Thoracic aorta (tissue), 2 donors: ENCODE measurements around the gene GOLPH3. TPM values are rescaled to one million over a fixed set of nuclear protein-coding genes. Genes with fewer than 3 reads are reported as not detected.

Source experiments
- ATAC-seq: fragments of 150-250 bp; one replicate; pipeline ENCODE4 v1.8.0; 2017; ENCODE audit warnings: low read depth; ENCODE audit not compliant: insufficient number of reproducible peaks, low FRiP score
- DNase-seq: peaks from one replicate; pipeline ENCODE4 v3.0.0-alpha.2; 2020; ENCODE audit warnings: low spot score
- H3K27ac ChIP-seq, 2 donors: fragments of 200-600 bp; sonication (generic); 1 replicate in 1 of 2; 2 replicates in 1 of 2; pipeline ENCODE4 v1.5.1; 2016; ENCODE audit warnings: mild to moderate bottlenecking in 2 of 2, moderate library complexity in 2 of 2
- H3K27me3 ChIP-seq: fragments of 200-600 bp; sonication (generic); replicated peaks from 2 replicates; pipeline ENCODE4 v1.6.0; 2016; ENCODE audit warnings: mild to moderate bottlenecking; ENCODE audit not compliant: insufficient read depth
- H3K36me3 ChIP-seq: fragments of 200-600 bp; sonication (generic); one replicate; pipeline ENCODE4 v1.5.1; 2016
- H3K4me1 ChIP-seq, 2 donors: fragments of 200-600 bp; sonication (generic); 1 replicate in 1 of 2; 2 replicates in 1 of 2; pipeline versions ENCODE4 v1.5.1 to v1.6.0; 2016; ENCODE audit warnings: low read depth in 2 of 2, mild to moderate bottlenecking in 1 of 2; ENCODE audit not compliant: control insufficient read depth in 1 of 2
- H3K4me3 ChIP-seq: fragments of 200-600 bp; sonication (generic); 2 replicates; pipeline ENCODE4 v1.5.1; 2016; ENCODE audit warnings: mild to moderate bottlenecking
- H3K9me3 ChIP-seq: fragments of 200-600 bp; sonication (generic); 2 replicates; pipeline ENCODE4 v1.5.1; 2016
- total RNA-seq, 2 donors: library from RNA; depleted of rRNA; stranded (reverse); fragments of >200 nt; gene quantifications; one replicate each; pipeline versions ENCODE4 v1.1.0 to v1.2.3, GENCODE V29; 2016
- TF ChIP-seq, protein P1 (sequence below): fragments of 200-600 bp; sonication (generic); IDR thresholded peaks from one replicate; pipeline ENCODE4 v1.5.1; 2019; ENCODE audit warnings: antibody characterized with exemption

GOLPH3 gene
- total RNA-seq, 2 donors from 2014 or later: 71.8 to 113 TPM

DNA sequence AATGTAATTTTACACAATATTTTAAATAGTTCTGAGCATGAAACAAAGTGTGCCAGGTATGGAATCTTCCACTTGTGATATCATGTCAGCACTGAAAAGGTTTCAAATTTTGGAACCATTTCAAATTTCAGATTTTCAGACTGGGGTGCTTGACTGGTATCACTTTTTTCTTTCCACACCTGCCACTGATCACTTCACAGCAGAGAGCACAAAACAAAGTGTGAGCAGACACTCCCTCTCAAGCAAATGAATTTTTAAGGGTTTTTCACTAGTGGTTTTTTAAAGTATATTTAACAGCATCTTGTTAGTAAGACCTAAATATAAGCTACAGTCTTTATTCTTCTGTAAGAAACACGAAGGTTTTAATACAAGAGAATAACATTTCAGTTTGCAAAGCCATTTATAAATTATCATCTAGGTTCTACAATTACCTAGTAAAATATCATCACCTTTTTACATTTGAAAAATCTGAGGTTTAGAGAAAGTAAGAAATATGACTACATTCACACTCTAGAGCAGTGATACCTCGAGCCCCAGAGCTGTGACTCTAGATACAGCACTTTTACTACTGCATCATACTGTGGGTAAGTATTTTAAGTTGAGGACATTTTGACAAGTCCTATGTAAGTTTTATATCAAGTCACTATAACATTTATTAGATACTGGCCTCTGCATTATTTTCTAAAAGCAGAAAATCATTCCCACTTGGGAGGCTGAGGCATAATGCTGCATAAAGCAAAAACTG lies 14.6 kb downstream of the GOLPH3 start:
- Histone ChIP-seq H3K36me3 (no peaks in the 10 kb centered on the region), H3K27me3 (no peaks in the 10 kb centered on the region), H3K4me3 (no peak overlapping the region), H3K4me1 (peaks cover 43 to 56% of the 10 kb centered on the region in 2 donors), H3K9me3 (no peaks in the 10 kb centered on the region), H3K27ac (no peak overlapping the region)
- TF ChIP-seq, protein P1, sequence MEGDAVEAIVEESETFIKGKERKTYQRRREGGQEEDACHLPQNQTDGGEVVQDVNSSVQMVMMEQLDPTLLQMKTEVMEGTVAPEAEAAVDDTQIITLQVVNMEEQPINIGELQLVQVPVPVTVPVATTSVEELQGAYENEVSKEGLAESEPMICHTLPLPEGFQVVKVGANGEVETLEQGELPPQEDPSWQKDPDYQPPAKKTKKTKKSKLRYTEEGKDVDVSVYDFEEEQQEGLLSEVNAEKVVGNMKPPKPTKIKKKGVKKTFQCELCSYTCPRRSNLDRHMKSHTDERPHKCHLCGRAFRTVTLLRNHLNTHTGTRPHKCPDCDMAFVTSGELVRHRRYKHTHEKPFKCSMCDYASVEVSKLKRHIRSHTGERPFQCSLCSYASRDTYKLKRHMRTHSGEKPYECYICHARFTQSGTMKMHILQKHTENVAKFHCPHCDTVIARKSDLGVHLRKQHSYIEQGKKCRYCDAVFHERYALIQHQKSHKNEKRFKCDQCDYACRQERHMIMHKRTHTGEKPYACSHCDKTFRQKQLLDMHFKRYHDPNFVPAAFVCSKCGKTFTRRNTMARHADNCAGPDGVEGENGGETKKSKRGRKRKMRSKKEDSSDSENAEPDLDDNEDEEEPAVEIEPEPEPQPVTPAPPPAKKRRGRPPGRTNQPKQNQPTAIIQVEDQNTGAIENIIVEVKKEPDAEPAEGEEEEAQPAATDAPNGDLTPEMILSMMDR: no peak
- no peak for ATAC-seq
- no peak for DNase-seq

GRCh38 chr5:32158679-32158975 lies 15.5 kb downstream of the GOLPH3 start:
- no peaks in the 10 kb centered on the region for H3K9me3 ChIP-seq
- peaks cover 41 to 56% of the 10 kb centered on the region in 2 donors for H3K4me1 ChIP-seq
- no peaks in the 10 kb centered on the region for H3K36me3 ChIP-seq
- no peak overlapping the region for H3K27ac ChIP-seq
- ATAC-seq (no peak), DNase-seq (no peak)
- H3K4me3 ChIP-seq: no peak overlapping the region
- TF ChIP-seq, protein P1: no peak
- no peaks in the 10 kb centered on the region for H3K27me3 ChIP-seq

DNA sequence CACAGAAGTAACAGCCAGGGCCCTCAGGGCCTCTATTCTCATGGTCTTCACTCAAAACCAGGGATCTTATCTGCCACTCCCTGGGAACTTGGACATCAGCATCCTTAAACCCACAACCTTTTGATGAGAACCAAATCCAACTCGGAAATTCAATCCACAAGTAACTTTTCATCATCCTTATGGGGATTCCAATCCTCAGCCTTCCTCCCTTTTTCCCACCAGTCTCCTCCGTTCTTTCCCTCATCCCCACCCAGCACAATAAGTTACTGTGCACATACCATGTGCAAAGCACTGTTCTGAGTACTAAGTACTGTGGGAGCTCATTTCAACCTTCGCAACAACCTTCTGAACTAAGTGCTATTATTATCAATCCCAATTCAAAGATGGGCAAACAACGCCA lies 17.0 kb downstream of the GOLPH3 start:
- H3K27ac ChIP-seq: no peak overlapping the region
- TF ChIP-seq, protein P1: no peak
- H3K4me3 ChIP-seq: no peak overlapping the region
- H3K9me3 ChIP-seq: no peaks in the 10 kb centered on the region
- peaks cover 49 to 65% of the 10 kb centered on the region in 2 donors for H3K4me1 ChIP-seq
- DNase-seq (no peak), ATAC-seq (no peak)
- no peaks in the 10 kb centered on the region for H3K36me3 ChIP-seq
- H3K27me3 ChIP-seq: no peaks in the 10 kb centered on the region

DNA sequence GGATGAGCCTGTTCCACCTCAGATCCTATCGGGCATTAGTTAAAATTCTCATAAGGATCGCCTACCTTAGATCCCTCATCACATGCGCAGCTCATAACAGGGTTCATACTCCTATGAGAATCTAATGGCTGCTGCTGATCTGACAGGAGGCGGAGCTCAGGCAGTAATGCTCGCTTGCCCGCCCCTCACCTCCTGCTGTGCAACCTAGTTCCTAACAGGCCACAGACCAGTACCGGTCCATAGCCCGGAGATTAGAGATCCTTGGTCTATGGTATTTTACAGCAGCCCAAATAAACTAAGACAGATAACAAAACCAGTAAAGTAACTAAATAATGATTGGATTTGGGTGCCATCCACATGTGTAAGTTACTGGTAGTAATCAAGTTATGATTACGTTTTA lies 17.5 kb downstream of the GOLPH3 start:
- H3K27me3 ChIP-seq: no peaks in the 10 kb centered on the region
- no peak for ATAC-seq
- H3K9me3 ChIP-seq: no peaks in the 10 kb centered on the region
- DNase-seq: no peak
- H3K27ac ChIP-seq: no peak overlapping the region
- peaks cover 51 to 70% of the 10 kb centered on the region in 2 donors for H3K4me1 ChIP-seq
- no peak overlapping the region for H3K4me3 ChIP-seq
- no peaks in the 10 kb centered on the region for H3K36me3 ChIP-seq
- TF ChIP-seq, protein P1: no peak

DNA sequence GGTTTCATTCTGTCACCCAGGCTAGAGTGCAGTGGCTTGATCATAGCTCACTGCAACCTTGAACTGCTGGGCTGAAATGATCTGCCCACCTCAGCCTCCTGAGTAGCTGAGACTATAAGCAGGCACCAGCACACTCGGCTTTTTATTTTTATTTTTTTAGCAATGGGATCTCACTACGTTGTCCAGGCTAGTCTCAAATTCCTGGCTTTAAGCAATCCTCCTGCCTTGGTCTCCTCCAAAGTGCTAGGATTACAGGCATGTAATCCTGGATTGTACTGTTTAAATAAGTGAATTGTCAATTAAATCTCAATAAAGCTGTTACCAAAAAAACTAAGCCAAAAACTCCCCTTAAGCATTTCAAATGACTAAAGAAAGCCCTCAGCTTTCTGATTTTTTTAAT lies 18.9 kb downstream of the GOLPH3 start:
- H3K9me3 ChIP-seq: no peaks in the 10 kb centered on the region
- no peak overlapping the region for H3K4me3 ChIP-seq
- ATAC-seq: no peak
- H3K27me3 ChIP-seq: no peaks in the 10 kb centered on the region
- no peaks in the 10 kb centered on the region for H3K36me3 ChIP-seq
- DNase-seq: no peak
- TF ChIP-seq, protein P1: no peak
- peaks cover 60 to 83% of the 10 kb centered on the region in 2 donors for H3K4me1 ChIP-seq
- no peak overlapping the region for H3K27ac ChIP-seq
